ENCODE measurements around the gene WNT4. TPM values are rescaled to one million over a fixed set of nuclear protein-coding genes. Genes with fewer than 3 reads are reported as not detected.

Gene WNT4
- total and polyA plus RNA-seq, 2 of the 8 experiments (the other 6 are each of a cell fraction or from before 2014, with no cell fraction given) = 1.3 to 6.6 TPM

Other genes starting within 250 kb of the WNT4 start
- gene HSPG2, start 205.8 kb downstream of the WNT4 start, total RNA-seq (2021; fragmentation: NEBNext Ultra II Directional; extraction: Animal tissue kit (Norgen Biotek cat#: 25700)) = 108 and 111 TPM in 2 replicates
- 17.8 and 27.7 TPM in 2 replicates for gene HSPG2, start 205.8 kb downstream of the WNT4 start, polyA plus RNA-seq (2011; rRNA removed)
- gene CELA3B, start 166.1 kb downstream of the WNT4 start, total RNA-seq (2021; fragmentation: NEBNext Ultra II Directional; extraction: Animal tissue kit (Norgen Biotek cat#: 25700)) = not detected in 2 replicates
- not detected in 2 replicates for gene CELA3B, start 166.1 kb downstream of the WNT4 start, polyA plus RNA-seq (2011; rRNA removed)
- gene CELA3A, start 141.4 kb downstream of the WNT4 start, total RNA-seq (2021; fragmentation: NEBNext Ultra II Directional; extraction: Animal tissue kit (Norgen Biotek cat#: 25700)) = not detected in 2 replicates
- 0.09 TPM in 1 of 2 replicates, not detected in the other for gene CELA3A, start 141.4 kb downstream of the WNT4 start, polyA plus RNA-seq (2011; rRNA removed)
- gene CDC42, start 90.4 kb downstream of the WNT4 start, total RNA-seq (2021; fragmentation: NEBNext Ultra II Directional; extraction: Animal tissue kit (Norgen Biotek cat#: 25700)) = 179 and 182 TPM in 2 replicates
- gene CDC42, start 90.4 kb downstream of the WNT4 start, polyA plus RNA-seq (2011; rRNA removed) = 57.1 and 110 TPM in 2 replicates